HG02840 (cell line): ENCODE results near the gene C1QB.

Experiments used
- ATAC-seq: cut with Tn5 transposase; IDR thresholded peaks from one replicate; pipeline ENCODE4 v1.9.1; 2021; ENCODE audit warnings: mild to moderate bottlenecking, moderate library complexity, moderate number of reproducible peaks; ENCODE audit not compliant: unreplicated experiment, low FRiP score

The C1QB gene

GRCh38 chr1:22652881-22653316 is at the start of gene C1QB:
C1QB (plus strand) TSS chr1:22653236; CDS start chr1:22659463, 6,227 bp downstream.
- no peak for ATAC-seq

GRCh38 chr1:22606161-22606560 is 46.9 kb upstream of the C1QB start:
- no peak for ATAC-seq

- ATAC-seq: no peak
Measured at GRCh38 chr1:22607154-22607553, 45.9 kb upstream of the C1QB start.

- ATAC-seq: no peak
Measured at GRCh38 chr1:22608361-22608760, 44.7 kb upstream of the C1QB start.

GRCh38 chr1:22609291-22609690 is 43.7 kb upstream of the C1QB start:
- ATAC-seq: no peak

- no peak for ATAC-seq
Measured at GRCh38 chr1:22611530-22611947, 41.5 kb upstream of the C1QB start.

- ATAC-seq: no peak
Measured at GRCh38 chr1:22612671-22613571, 40.1 kb upstream of the C1QB start.

- ATAC-seq: no peak
Measured at GRCh38 chr1:22613572-22613918, 39.5 kb upstream of the C1QB start.

GRCh38 chr1:22613951-22614350 is 39.1 kb upstream of the C1QB start:
- ATAC-seq: no peak

GRCh38 chr1:22615886-22616285 is 37.1 kb upstream of the C1QB start:
- ATAC-seq: no peak

- ATAC-seq: no peak
Measured at GRCh38 chr1:22616571-22616970, 36.5 kb upstream of the C1QB start.

GRCh38 chr1:22618056-22618455 is 35.0 kb upstream of the C1QB start:
- ATAC-seq: no peak

- ATAC-seq: no peak
Measured at GRCh38 chr1:22619252-22619651, 33.8 kb upstream of the C1QB start.

- no peak for ATAC-seq
Measured at GRCh38 chr1:22619798-22620197, 33.2 kb upstream of the C1QB start.

GRCh38 chr1:22621761-22622160 is 31.3 kb upstream of the C1QB start:
- ATAC-seq: no peak

- ATAC-seq: no peak
Measured at GRCh38 chr1:22625262-22625925, 27.6 kb upstream of the C1QB start.

GRCh38 chr1:22626237-22627157 is 26.5 kb upstream of the C1QB start:
- no peak for ATAC-seq

GRCh38 chr1:22627331-22627730 is 25.7 kb upstream of the C1QB start:
- no peak for ATAC-seq

- ATAC-seq: no peak
Measured at GRCh38 chr1:22628698-22629444, 24.2 kb upstream of the C1QB start.

- no peak for ATAC-seq
Measured at GRCh38 chr1:22629886-22630285, 23.1 kb upstream of the C1QB start.
